H9 (cell line): ENCODE results near the gene ZNF426. TPM values are rescaled to one million over a fixed set of nuclear protein-coding genes. Genes with fewer than 3 reads are reported as not detected.

Experiments used
- DNase-seq: peaks from one replicate; pipeline ENCODE4 v3.0.0-alpha.2; 2017
- H2AFZ ChIP-seq: one replicate; pipeline ENCODE4 v1.6.1; 2013; ENCODE audit warnings: mild to moderate bottlenecking, low read length, control low read depth, moderate library complexity
- H2AK5ac ChIP-seq: 2 replicates; pipeline ENCODE4 v1.6.1; 2013; ENCODE audit warnings: low read length, control low read depth, mixed read lengths; ENCODE audit not compliant: insufficient read length
- H2BK120ac ChIP-seq: one replicate; pipeline ENCODE4 v1.6.1; 2013; ENCODE audit warnings: low read depth, mild to moderate bottlenecking, low read length, control low read depth, inconsistent platforms; ENCODE audit not compliant: poor library complexity, severe bottlenecking
- H2BK12ac ChIP-seq: 2 replicates; pipeline ENCODE4 v1.6.1; 2013; ENCODE audit warnings: low read length, control low read depth, mixed read lengths, low read depth; ENCODE audit not compliant: insufficient read length
- H2BK15ac ChIP-seq: 2 replicates; pipeline ENCODE4 v1.6.1; 2013; ENCODE audit warnings: low read depth, low read length, control low read depth
- H2BK20ac ChIP-seq: one replicate; pipeline ENCODE4 v1.6.1; 2013; ENCODE audit warnings: low read depth, mild to moderate bottlenecking, low read length, control low read depth, inconsistent platforms; ENCODE audit not compliant: poor library complexity, severe bottlenecking
- H2BK5ac ChIP-seq: 2 replicates; pipeline ENCODE4 v1.6.1; 2013; ENCODE audit warnings: low read length, control low read depth, mixed read lengths; ENCODE audit not compliant: insufficient read length
- H3K14ac ChIP-seq: 2 replicates; pipeline ENCODE4 v1.6.1; 2013; ENCODE audit warnings: low read length, control low read depth; ENCODE audit not compliant: insufficient read depth
- H3K18ac ChIP-seq: 2 replicates; pipeline ENCODE4 v1.6.1; 2013; ENCODE audit warnings: low read depth, mild to moderate bottlenecking, mixed read lengths, low read length, control low read depth; ENCODE audit not compliant: insufficient read length
- H3K23ac ChIP-seq: 2 replicates; pipeline ENCODE4 v1.6.1; 2013; ENCODE audit warnings: low read length, control low read depth, mixed read lengths, low read depth; ENCODE audit not compliant: insufficient read length
- H3K23me2 ChIP-seq: 2 replicates; pipeline ENCODE4 v1.6.1; 2013; ENCODE audit warnings: low read depth, mild to moderate bottlenecking, mixed read lengths, low read length, control low read depth; ENCODE audit not compliant: insufficient read length, poor library complexity, severe bottlenecking
- H3K27ac ChIP-seq: 2 replicates; pipeline ENCODE4 v1.5.1; 2013; ENCODE audit warnings: low read length, control low read depth, mixed read lengths, low read depth; ENCODE audit not compliant: insufficient read length
- H3K27me3 ChIP-seq: 2 replicates; pipeline ENCODE4 v1.6.1; 2013; ENCODE audit warnings: low read length, control low read depth, inconsistent platforms; ENCODE audit not compliant: insufficient read depth
- H3K4ac ChIP-seq: 2 replicates; pipeline ENCODE4 v1.6.1; 2013; ENCODE audit warnings: low read depth, mild to moderate bottlenecking, control low read depth, inconsistent platforms, low read length, moderate library complexity
- H3K4me1 ChIP-seq: 2 replicates; pipeline ENCODE4 v1.6.1; 2013; ENCODE audit warnings: low read length, control low read depth, inconsistent platforms; ENCODE audit not compliant: insufficient read depth
- H3K4me2 ChIP-seq: 2 replicates; pipeline ENCODE4 v1.6.1; 2013; ENCODE audit warnings: low read length, control low read depth, mixed read lengths; ENCODE audit not compliant: insufficient read length, insufficient read depth
- H3K56ac ChIP-seq: 2 replicates; pipeline ENCODE4 v1.6.1; 2013; ENCODE audit warnings: low read depth, mild to moderate bottlenecking, mixed read lengths, low read length, control low read depth; ENCODE audit not compliant: insufficient read length
- H3K79me1 ChIP-seq: 2 replicates; pipeline ENCODE4 v1.6.1; 2013; ENCODE audit warnings: low read depth, mild to moderate bottlenecking, moderate library complexity, low read length, control low read depth, inconsistent platforms; ENCODE audit not compliant: insufficient read depth, poor library complexity, severe bottlenecking
- H3K79me2 ChIP-seq: 2 replicates; pipeline ENCODE4 v1.6.1; 2013; ENCODE audit warnings: low read length, control low read depth, inconsistent platforms; ENCODE audit not compliant: insufficient read depth
- H3K9ac ChIP-seq: 2 replicates; pipeline ENCODE4 v1.6.1; 2013; ENCODE audit warnings: low read length, control low read depth, mixed read lengths; ENCODE audit not compliant: insufficient read length; ENCODE audit errors: extremely low read depth
- H3K9me3 ChIP-seq: one replicate; pipeline ENCODE4 v1.6.1; 2013; ENCODE audit warnings: low read depth, low read length, inconsistent platforms; ENCODE audit not compliant: control insufficient read depth
- H3T11ph ChIP-seq: one replicate; pipeline ENCODE4 v1.6.1; 2013; ENCODE audit warnings: mild to moderate bottlenecking, low read length, control low read depth, inconsistent platforms
- H4K20me1 ChIP-seq: one replicate; pipeline ENCODE4 v1.6.1; 2013; ENCODE audit not compliant: control insufficient read depth, insufficient read length, insufficient read depth
- H4K5ac ChIP-seq: 2 replicates; pipeline ENCODE4 v1.6.1; 2013; ENCODE audit warnings: low read depth, mild to moderate bottlenecking, mixed read lengths, low read length, control low read depth; ENCODE audit not compliant: insufficient read length
- H4K8ac ChIP-seq: replicated peaks from 2 replicates; pipeline ENCODE4 v1.6.1; 2013; ENCODE audit warnings: low read length, control low read depth, mixed read lengths, low read depth; ENCODE audit not compliant: insufficient read length
- H4K91ac ChIP-seq: 2 replicates; pipeline ENCODE4 v1.6.1; 2013; ENCODE audit warnings: low read depth, mild to moderate bottlenecking, moderate library complexity, mixed read lengths, low read length, control low read depth; ENCODE audit not compliant: insufficient read length
- H3K27ac Mint-ChIP-seq, 3 experiments: 2 replicates in 2 of 3; 3 replicates in 1 of 3; pipeline ENCODE4 v1.8.0; 2020 to 2021; ENCODE audit warnings: mixed read lengths in 3 of 3, mild to moderate bottlenecking in 1 of 3, moderate library complexity in 1 of 3
- H3K27me3 Mint-ChIP-seq: 2 replicates; pipeline ENCODE4 v1.8.0; 2021; ENCODE audit warnings: low read depth, mild to moderate bottlenecking, moderate library complexity, mixed read lengths
- H3K36me3 Mint-ChIP-seq, 3 experiments: 2 replicates in 2 of 3; 3 replicates in 1 of 3; pipeline ENCODE4 v1.8.0; 2020 to 2021; ENCODE audit warnings: low read depth in 3 of 3, mixed read lengths in 3 of 3; ENCODE audit not compliant: insufficient read depth in 1 of 3
- H3K4me1 Mint-ChIP-seq, 2 experiments: 2 replicates each; pipeline ENCODE4 v1.8.0; 2020; ENCODE audit warnings: mixed read lengths in 2 of 2
- H3K4me3 Mint-ChIP-seq, 2 experiments: 2 replicates in 1 of 2; 3 replicates in 1 of 2; pipeline ENCODE4 v1.8.0; 2020 to 2021; ENCODE audit warnings: mild to moderate bottlenecking in 2 of 2, mixed read lengths in 2 of 2, moderate library complexity in 1 of 2
- H3K9me3 Mint-ChIP-seq, 2 experiments: 2 replicates in 1 of 2; 3 replicates in 1 of 2; pipeline ENCODE4 v1.8.0; 2020; ENCODE audit warnings: mild to moderate bottlenecking in 2 of 2, mixed read lengths in 2 of 2, moderate library complexity in 1 of 2
- WGBS: extraction: QIAGEN DNeasy Blood & Tissue Kit; methylation state at CpG from one replicate; pipeline ENCODE4 v1.1.7; 2013; ENCODE audit warnings: missing lambda C conversion rate, low lambda C conversion rate, mixed read lengths; ENCODE audit not compliant: insufficient read length; ENCODE audit errors: extremely low coverage; 5-methylcytosine and 5-hydroxymethylcytosine counted together
- total RNA-seq: library from RNA; stranded (reverse); gene quantifications from 2 replicates; pipeline ENCODE4 v1.2.1, GENCODE V29; 2021
- TF ChIP-seq, protein P1 (sequence below): fragments of 200-600 bp; sonication (generic); conservative IDR thresholded peaks from 3 replicates; pipeline ENCODE4 v1.8.0; 2021; ENCODE audit warnings: antibody characterized with exemption, mild to moderate bottlenecking

Gene ZNF426
- total RNA-seq, 1 experiment from 2014 or later: 29.4 TPM

DNA sequence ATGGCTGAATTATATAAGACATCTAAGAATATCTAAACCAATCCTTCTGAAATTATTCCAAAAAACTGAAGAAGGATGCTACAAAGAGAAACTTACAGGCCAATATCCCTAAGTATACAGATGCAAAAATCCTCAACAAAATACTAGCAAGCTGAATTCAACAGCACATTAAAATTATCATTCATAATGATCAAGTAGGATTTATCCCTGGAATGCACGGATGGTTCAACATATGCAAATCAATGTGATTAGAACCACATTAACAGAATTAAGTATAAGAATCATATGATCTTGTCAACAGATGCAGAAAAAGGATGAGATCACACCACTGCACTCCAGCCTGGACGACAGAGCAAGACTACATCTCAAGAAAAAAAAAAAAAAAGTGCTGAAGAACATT is 53.3 kb downstream of the ZNF426 start:
- Mint-ChIP-seq H3K4me3 (no peak overlapping the region), H3K27me3 (peaks cover 4% of the 10 kb centered on the region; the same call in 1 of the 2 replicates), H3K27ac (no peak overlapping the region), H3K36me3 (peaks cover 4 to 31% (median 10%) of the 10 kb centered on the region in 3 experiments; a peak in 6 of 7 replicates), H3K9me3 (peaks cover 83 to 93% of the 10 kb centered on the region in 2 experiments), H3K4me1 (no peaks in the 10 kb centered on the region)
- no peak overlapping the region for H3K27ac ChIP-seq
- no peaks in the 10 kb centered on the region for H3K23me2 ChIP-seq
- no peak overlapping the region for H4K8ac ChIP-seq
- TF ChIP-seq, protein P1, sequence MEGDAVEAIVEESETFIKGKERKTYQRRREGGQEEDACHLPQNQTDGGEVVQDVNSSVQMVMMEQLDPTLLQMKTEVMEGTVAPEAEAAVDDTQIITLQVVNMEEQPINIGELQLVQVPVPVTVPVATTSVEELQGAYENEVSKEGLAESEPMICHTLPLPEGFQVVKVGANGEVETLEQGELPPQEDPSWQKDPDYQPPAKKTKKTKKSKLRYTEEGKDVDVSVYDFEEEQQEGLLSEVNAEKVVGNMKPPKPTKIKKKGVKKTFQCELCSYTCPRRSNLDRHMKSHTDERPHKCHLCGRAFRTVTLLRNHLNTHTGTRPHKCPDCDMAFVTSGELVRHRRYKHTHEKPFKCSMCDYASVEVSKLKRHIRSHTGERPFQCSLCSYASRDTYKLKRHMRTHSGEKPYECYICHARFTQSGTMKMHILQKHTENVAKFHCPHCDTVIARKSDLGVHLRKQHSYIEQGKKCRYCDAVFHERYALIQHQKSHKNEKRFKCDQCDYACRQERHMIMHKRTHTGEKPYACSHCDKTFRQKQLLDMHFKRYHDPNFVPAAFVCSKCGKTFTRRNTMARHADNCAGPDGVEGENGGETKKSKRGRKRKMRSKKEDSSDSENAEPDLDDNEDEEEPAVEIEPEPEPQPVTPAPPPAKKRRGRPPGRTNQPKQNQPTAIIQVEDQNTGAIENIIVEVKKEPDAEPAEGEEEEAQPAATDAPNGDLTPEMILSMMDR: no peak
- no peak for DNase-seq
- peaks cover 48% of the 10 kb centered on the region for H3K9me3 ChIP-seq
- no peak overlapping the region for H3K14ac ChIP-seq
- H3K79me1 ChIP-seq: no peaks in the 10 kb centered on the region
- no peak overlapping the region for H3K23ac ChIP-seq
- H3K4ac ChIP-seq: no peak overlapping the region
- no peak overlapping the region for H3K9ac ChIP-seq
- H2BK120ac ChIP-seq: no peak overlapping the region
- H3K4me2 ChIP-seq: no peak overlapping the region
- no peak overlapping the region for H2BK20ac ChIP-seq
- no peak overlapping the region for H2BK15ac ChIP-seq
- H3K4me1 ChIP-seq: no peaks in the 10 kb centered on the region
- H2AFZ ChIP-seq: no peak overlapping the region
- H4K5ac ChIP-seq: no peak overlapping the region
- no peaks in the 10 kb centered on the region for H3K27me3 ChIP-seq
- no peak overlapping the region for H4K91ac ChIP-seq
- H4K20me1 ChIP-seq: no peaks in the 10 kb centered on the region
- no peak overlapping the region for H2AK5ac ChIP-seq
- no peak overlapping the region for H3T11ph ChIP-seq
- no peak overlapping the region for H2BK12ac ChIP-seq
- no peak overlapping the region for H2BK5ac ChIP-seq
- no CpG with 5 or more reads among the region's 2 CpGs for WGBS
- H3K79me2 ChIP-seq: no peaks in the 10 kb centered on the region
- no peak overlapping the region for H3K18ac ChIP-seq
- H3K56ac ChIP-seq: no peak overlapping the region
